Mammary epithelial cell (primary cell): ENCODE results near the gene XAGE1B.
"Not testable (repeated sequence)": the region's sequence is repeated elsewhere in the genome, so short reads cannot be mapped to it uniquely, and the experiment has no call there.

Experiments
- EZH2 ChIP-seq: IDR thresholded peaks from 2 replicates; pipeline ENCODE4 v1.6.1; 2012; ENCODE audit warnings: low read length, inconsistent platforms, borderline replicate concordance
- TF ChIP-seq, protein P1 (sequence below), 2 donors: IDR thresholded peaks in 1 of 2; conservative IDR thresholded peaks in 1 of 2; 2 replicates each; pipeline ENCODE4 v1.5.1; 2011 to 2012; ENCODE audit warnings: inconsistent platforms in 2 of 2, low read length in 2 of 2, mild to moderate bottlenecking in 2 of 2, control low read depth in 1 of 2, low read depth in 1 of 2; ENCODE audit not compliant: insufficient read depth in 1 of 2; ENCODE audit errors: extremely low read depth in 1 of 2

DNA sequence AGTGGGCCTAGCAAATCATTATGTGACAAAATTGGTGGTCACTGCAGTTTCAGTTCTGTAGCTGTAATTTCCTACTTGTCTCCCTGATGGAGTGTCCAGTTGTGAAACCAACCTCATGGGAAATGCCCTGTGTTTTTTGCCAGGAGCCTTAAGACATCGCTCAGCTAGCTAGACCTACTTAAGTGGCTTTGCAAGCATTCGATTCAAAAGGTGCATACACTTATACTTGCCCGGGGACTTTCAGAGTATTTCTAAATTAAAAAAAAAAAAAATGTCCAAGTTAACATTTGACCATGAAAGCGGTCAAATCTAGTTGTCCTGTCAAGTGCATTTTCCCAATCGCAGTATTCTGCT lies 20.5 kb downstream of the XAGE1B start:
- TF ChIP-seq EZH2 = not testable (repeated sequence)
- TF ChIP-seq, protein P1, sequence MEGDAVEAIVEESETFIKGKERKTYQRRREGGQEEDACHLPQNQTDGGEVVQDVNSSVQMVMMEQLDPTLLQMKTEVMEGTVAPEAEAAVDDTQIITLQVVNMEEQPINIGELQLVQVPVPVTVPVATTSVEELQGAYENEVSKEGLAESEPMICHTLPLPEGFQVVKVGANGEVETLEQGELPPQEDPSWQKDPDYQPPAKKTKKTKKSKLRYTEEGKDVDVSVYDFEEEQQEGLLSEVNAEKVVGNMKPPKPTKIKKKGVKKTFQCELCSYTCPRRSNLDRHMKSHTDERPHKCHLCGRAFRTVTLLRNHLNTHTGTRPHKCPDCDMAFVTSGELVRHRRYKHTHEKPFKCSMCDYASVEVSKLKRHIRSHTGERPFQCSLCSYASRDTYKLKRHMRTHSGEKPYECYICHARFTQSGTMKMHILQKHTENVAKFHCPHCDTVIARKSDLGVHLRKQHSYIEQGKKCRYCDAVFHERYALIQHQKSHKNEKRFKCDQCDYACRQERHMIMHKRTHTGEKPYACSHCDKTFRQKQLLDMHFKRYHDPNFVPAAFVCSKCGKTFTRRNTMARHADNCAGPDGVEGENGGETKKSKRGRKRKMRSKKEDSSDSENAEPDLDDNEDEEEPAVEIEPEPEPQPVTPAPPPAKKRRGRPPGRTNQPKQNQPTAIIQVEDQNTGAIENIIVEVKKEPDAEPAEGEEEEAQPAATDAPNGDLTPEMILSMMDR (conservative IDR thresholded peaks at IDR 0.05 in 1 of 2, IDR thresholded peaks at IDR 0.05 in 1 of 2; ENCODE audit: extremely low read depth in 1 of 2, insufficient read depth in 1 of 2, low read depth in 1 of 2, low read length in 2 of 2) = not testable (repeated sequence)
